ENCODE results near the gene COG6.

Gene COG6

DNA sequence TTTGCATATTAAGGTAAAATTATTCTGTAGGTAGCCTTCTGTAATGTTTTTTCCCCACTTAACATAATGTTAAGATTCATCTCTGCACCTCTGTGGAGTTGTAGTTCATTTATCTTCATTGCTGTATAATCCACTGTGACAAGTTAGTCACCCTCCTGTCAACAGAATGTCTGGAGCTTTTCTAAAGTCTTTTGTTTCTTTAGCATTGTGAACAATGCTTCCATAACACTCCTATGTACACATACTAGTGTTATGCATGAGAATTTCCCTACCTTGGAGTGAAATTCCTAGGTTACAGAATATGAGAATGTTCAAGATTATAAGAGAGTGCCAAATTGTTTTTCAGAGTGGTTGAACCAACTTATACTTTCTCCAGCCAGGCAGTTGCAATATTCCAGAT lies 113.5 kb downstream of the COG6 start:
- Mint-ChIP-seq H3K27me3 (no peaks in the 10 kb centered on the region), H3K4me1 (peaks cover 10% of the 10 kb centered on the region), H3K36me3 (peaks cover 9% of the 10 kb centered on the region), H3K4me3 (no peak overlapping the region), H3K9me3 (no peaks in the 10 kb centered on the region), H3K27ac (no peak overlapping the region)
- ATAC-seq (ENCODE audit: low read depth) (no peak), DNase-seq (ENCODE audit: low spot score in 2 of 2) (no peak)

DNA sequence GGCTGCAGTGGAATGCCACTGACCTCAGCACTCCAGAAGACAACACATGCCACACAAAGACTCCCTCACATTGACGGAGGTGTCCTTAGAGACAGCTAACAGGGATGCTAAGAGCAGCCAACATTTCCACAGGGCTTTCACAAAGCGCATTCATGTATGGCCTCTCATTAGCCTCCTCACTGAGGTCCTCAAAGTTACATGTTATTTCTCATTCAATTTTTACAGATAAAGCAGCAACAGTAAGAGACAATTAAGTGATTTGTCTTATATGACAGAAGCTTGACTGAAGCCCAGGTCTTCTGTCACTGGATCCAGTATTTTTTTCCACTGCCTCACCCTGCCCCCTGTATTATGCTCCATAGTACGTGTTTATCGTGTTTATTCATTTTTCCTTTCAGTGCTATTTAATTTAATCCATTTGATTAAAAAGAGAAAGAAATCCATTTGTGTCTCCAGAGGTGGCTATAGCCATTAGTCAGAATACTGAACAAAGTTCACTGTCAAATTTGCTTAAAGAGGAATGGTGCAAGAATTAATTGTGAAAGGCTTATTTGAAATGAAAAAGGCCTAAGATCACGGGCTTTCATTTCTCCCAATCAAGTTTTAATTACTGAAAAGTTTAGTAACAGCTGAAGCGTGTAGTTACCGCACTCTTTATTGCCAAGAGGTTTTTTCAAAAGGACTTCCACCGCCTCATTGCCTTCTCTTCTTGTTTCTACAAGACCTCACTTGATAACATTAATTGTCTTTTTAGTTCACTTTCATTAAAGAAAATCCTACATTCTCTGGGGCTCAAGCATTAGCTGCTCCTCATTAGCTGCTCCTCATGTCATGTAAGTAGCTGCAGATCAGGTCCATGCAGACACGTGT lies 115.0 kb downstream of the COG6 start:
- H3K36me3 Mint-ChIP-seq = peaks cover 9% of the 10 kb centered on the region
- H3K4me3 Mint-ChIP-seq = no peak overlapping the region
- no peak for DNase-seq (ENCODE audit: low spot score in 2 of 2)
- ATAC-seq (ENCODE audit: low read depth) = no peak
- peaks cover 10% of the 10 kb centered on the region for H3K4me1 Mint-ChIP-seq
- no peak overlapping the region for H3K27ac Mint-ChIP-seq
- no peaks in the 10 kb centered on the region for H3K9me3 Mint-ChIP-seq
- no peaks in the 10 kb centered on the region for H3K27me3 Mint-ChIP-seq

DNA sequence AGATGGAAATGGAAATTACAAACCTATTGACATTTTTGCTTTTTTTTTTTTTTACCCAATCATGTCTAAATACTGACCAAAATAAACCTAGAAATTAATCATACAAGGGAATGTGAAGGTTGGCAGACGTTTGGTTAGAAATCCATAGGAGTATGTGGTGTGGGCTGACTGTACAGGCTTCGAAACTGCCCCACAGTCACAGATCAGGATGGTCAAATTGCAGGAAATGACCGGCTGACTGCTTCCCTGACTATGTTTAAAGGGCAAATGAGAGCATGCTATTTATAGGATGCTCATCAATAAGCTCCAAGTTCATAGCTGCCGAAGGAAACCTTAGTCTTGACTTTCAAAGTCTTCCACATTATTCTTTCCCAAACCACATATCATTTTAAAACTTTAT lies 118.4 kb downstream of the COG6 start:
- no peak overlapping the region for H3K27ac Mint-ChIP-seq
- DNase-seq (ENCODE audit: low spot score in 2 of 2) (no peak), ATAC-seq (ENCODE audit: low read depth) (no peak)
- H3K4me1 Mint-ChIP-seq = no peaks in the 10 kb centered on the region
- peaks cover 7% of the 10 kb centered on the region for H3K36me3 Mint-ChIP-seq
- H3K4me3 Mint-ChIP-seq = no peak overlapping the region
- H3K9me3 Mint-ChIP-seq = no peaks in the 10 kb centered on the region
- no peaks in the 10 kb centered on the region for H3K27me3 Mint-ChIP-seq

DNA sequence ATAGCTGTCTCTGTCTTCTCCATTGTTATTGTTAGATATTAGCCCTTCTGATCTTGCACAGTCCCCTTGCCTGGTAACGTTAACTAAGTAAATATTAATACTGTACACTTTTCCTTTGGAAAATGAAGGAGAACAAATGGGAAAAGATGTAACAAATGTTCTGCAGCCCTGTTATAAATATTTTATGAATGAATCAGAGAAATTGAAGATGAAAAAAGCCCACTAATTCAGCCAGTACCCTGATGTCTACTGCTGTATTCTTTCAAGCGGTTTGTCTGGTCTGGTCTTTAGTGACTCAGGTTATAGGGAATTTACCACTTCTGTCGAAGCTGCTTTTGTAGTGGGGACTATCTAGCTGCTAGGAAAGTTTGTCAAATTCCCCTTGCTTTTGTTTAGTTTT lies 121.0 kb downstream of the COG6 start:
- no peak for DNase-seq (ENCODE audit: low spot score in 2 of 2)
- no peak overlapping the region for H3K27ac Mint-ChIP-seq
- ATAC-seq (ENCODE audit: low read depth) = no peak
- no peaks in the 10 kb centered on the region for H3K4me1 Mint-ChIP-seq
- H3K4me3 Mint-ChIP-seq = no peak overlapping the region
- peaks cover 6% of the 10 kb centered on the region for H3K36me3 Mint-ChIP-seq
- H3K9me3 Mint-ChIP-seq = no peaks in the 10 kb centered on the region
- H3K27me3 Mint-ChIP-seq = no peaks in the 10 kb centered on the region

DNA sequence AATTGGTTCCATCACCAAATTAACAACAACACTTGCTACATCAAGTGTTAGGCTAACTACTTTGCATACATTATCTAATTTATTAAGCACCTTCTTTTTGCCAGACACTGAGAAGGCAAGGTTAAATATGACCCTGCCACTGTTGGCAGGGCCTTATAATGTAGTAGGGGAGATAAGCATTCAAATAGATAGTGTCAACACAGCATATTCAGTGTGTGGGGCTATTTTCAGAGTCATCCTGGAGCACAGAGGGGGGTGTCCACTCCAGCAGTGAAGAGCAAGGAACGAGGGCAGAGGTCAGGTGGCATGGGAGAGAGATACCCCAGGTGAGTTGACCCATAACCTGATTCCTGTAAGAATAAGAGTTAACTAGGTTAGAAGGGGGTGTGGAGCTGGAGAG lies 121.6 kb downstream of the COG6 start:
- DNase-seq (ENCODE audit: low spot score in 2 of 2) (no peak), ATAC-seq (ENCODE audit: low read depth) (no peak)
- Mint-ChIP-seq H3K27ac (no peak overlapping the region), H3K9me3 (no peaks in the 10 kb centered on the region), H3K4me1 (no peaks in the 10 kb centered on the region), H3K4me3 (no peak overlapping the region), H3K27me3 (no peaks in the 10 kb centered on the region), H3K36me3 (peaks cover 2% of the 10 kb centered on the region)

DNA sequence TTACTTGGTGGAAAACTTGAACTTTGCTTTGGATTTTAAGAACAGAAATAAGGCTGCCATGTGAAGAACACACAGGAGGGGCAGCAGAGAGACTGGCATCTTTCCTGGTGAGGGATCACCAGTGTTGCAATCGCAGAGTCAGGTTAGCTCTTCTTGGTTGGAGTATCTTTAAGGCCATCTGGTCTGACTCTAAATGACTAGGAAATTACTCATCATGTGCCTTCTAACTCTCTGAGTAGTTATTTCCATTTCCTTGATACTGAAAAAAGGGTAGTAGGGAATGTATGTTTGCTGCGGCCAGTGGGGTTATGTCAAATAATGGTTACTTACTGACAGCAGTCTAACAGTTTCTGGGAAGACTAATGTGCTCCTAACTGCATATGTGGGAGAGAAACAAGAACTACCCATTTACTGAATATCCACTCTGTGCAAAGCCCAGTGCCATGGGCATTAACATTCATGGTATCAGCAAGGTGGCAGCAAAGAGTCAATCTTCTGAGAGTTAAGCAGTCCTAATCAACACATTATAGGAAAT lies 122.1 kb downstream of the COG6 start:
- H3K4me1 Mint-ChIP-seq = no peaks in the 10 kb centered on the region
- no peak overlapping the region for H3K27ac Mint-ChIP-seq
- no peaks in the 10 kb centered on the region for H3K9me3 Mint-ChIP-seq
- H3K27me3 Mint-ChIP-seq = no peaks in the 10 kb centered on the region
- DNase-seq (ENCODE audit: low spot score in 2 of 2) (no peak), ATAC-seq (ENCODE audit: low read depth) (no peak)
- H3K4me3 Mint-ChIP-seq = no peak overlapping the region
- H3K36me3 Mint-ChIP-seq = no peaks in the 10 kb centered on the region

DNA sequence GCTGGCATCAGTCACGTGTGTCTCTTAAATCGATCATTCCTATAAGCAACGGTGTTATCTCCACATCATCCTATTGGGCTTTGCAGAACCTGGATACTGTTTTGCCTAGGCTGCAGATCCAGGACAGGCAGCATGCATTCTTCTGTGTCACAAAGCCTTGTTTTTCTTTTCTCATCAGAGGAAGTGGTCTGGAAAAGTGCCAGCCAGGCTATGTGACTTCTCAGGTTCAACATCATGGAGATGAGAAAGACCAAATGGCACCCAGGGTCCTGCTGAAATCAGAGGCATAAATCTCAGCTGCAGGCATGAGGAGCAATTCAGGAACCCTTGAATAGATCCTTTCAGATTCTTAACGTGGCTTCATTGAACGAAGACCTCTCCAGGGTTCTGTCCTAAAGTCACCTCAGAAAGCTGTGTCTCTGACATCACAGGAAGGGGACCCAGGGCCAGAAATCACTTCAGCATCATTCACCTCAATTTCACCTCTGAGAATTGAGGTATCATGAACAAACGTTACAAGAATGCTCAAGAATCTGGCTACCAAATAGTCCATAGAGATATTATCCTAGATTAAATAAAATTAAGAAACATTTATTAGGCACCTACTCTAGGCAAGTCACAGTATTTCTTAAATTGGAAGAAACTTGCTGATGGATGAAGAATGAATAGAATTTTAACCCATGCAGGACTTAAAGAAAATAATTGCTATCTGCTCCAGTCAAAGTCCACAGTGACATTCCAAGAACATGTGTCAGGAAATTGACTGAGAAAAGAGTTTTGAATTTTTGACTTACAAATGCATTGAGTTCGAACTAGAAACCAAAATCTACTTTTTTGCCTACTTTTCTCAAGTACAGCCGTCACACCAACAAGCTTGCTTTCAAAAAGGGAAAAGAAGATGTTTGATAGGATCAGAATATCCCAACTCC lies 124.1 kb downstream of the COG6 start:
- H3K4me1 Mint-ChIP-seq = no peaks in the 10 kb centered on the region
- DNase-seq (ENCODE audit: low spot score in 2 of 2) (no peak), ATAC-seq (ENCODE audit: low read depth) (no peak)
- no peaks in the 10 kb centered on the region for H3K9me3 Mint-ChIP-seq
- H3K36me3 Mint-ChIP-seq = no peaks in the 10 kb centered on the region
- H3K4me3 Mint-ChIP-seq = no peak overlapping the region
- H3K27ac Mint-ChIP-seq = no peak overlapping the region
- no peaks in the 10 kb centered on the region for H3K27me3 Mint-ChIP-seq

DNA sequence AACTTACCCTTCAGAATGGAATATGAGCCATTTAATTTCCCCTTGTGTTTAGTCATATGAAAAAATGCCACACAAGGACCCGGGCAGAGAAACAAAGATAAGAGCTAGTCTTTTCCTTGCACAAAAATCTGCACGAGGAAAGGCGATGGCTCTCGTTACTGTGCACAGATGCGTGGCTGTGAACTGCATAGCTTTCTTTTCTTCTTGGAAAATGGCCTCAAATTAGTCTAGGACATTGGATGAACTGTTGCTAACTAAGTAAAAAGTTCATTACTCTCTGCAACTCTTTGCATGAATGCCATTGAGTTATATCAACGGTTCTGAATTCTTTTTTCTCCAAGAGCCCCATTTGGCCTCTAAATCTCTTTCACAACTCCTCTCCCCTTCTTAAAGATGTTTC lies 125.2 kb downstream of the COG6 start:
- Mint-ChIP-seq H3K4me3 (no peak overlapping the region), H3K27me3 (no peaks in the 10 kb centered on the region), H3K4me1 (no peaks in the 10 kb centered on the region), H3K9me3 (no peaks in the 10 kb centered on the region), H3K27ac (no peak overlapping the region), H3K36me3 (no peaks in the 10 kb centered on the region)
- ATAC-seq (ENCODE audit: low read depth) (no peak), DNase-seq (ENCODE audit: low spot score in 2 of 2) (no peak)

DNA sequence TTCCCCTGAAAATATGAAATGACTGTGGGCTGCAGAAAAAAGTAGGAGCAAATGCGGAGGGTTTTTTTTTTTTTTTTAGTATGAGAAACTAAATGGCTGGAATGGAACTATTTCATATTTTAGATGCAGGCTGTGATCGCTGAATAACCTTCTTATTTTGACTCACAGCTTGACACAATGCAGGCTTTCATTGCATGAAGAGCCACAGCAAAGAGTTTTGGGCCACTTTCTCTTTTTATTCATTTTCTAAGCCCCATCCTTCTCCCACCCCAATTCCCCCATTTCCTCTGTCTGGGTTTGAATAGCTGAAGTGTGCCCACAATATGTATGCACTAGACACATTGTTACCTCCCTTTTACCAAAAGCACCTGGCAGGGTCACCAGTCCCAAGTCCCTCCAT lies 125.9 kb downstream of the COG6 start:
- H3K4me1 Mint-ChIP-seq = no peaks in the 10 kb centered on the region
- H3K27ac Mint-ChIP-seq = no peak overlapping the region
- no peaks in the 10 kb centered on the region for H3K36me3 Mint-ChIP-seq
- DNase-seq (ENCODE audit: low spot score in 2 of 2) (no peak), ATAC-seq (ENCODE audit: low read depth) (no peak)
- H3K9me3 Mint-ChIP-seq = no peaks in the 10 kb centered on the region
- no peak overlapping the region for H3K4me3 Mint-ChIP-seq
- H3K27me3 Mint-ChIP-seq = no peaks in the 10 kb centered on the region

DNA sequence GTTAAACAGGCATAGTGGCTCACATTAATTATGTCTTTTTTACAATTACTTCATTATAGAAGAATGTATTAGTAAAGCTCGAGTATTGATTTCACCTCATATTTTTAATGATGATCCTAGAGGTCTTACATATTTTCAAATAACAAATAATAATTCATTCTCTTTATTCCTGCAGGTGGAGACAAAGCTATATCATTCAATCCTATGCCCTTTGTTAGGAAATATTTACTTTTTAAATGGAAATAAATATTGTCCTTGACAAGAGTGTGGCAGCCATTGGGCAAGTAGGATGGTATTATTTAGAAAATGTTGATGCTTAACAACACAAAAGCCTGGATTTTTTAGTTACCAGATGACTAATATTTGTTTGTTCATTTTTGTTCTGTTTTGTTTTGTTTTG lies 127.6 kb downstream of the COG6 start:
- H3K27ac Mint-ChIP-seq = no peak overlapping the region
- no peaks in the 10 kb centered on the region for H3K4me1 Mint-ChIP-seq
- H3K9me3 Mint-ChIP-seq = no peaks in the 10 kb centered on the region
- no peaks in the 10 kb centered on the region for H3K36me3 Mint-ChIP-seq
- no peaks in the 10 kb centered on the region for H3K27me3 Mint-ChIP-seq
- ATAC-seq (ENCODE audit: low read depth) = no peak
- no peak for DNase-seq (ENCODE audit: low spot score in 2 of 2)
- no peak overlapping the region for H3K4me3 Mint-ChIP-seq

DNA sequence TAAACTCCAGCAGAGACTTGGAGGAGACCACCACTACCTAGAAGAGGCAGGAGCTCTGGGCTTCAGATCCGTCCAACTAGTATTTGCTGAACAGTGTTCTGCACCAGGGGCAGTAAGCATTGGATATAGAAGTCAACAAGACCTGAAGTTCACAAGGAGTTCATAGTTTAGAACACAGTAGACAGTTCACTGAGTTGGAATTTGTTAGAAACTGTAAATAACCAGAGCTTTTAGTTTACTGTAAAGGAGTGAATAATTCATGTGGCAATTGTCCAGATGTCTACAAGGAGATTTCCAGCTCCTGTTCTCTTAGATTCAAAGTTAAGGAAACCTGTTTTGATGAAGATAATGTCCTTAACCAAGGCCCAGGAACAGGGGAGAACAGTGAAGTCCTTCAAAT lies 128.9 kb downstream of the COG6 start:
- H3K9me3 Mint-ChIP-seq = peaks cover 3% of the 10 kb centered on the region
- no peak overlapping the region for H3K4me3 Mint-ChIP-seq
- no peaks in the 10 kb centered on the region for H3K4me1 Mint-ChIP-seq
- DNase-seq (ENCODE audit: low spot score in 2 of 2) (no peak), ATAC-seq (ENCODE audit: low read depth) (no peak)
- no peak overlapping the region for H3K27ac Mint-ChIP-seq
- peaks cover under 1% of the 10 kb centered on the region for H3K36me3 Mint-ChIP-seq
- H3K27me3 Mint-ChIP-seq = no peaks in the 10 kb centered on the region

DNA sequence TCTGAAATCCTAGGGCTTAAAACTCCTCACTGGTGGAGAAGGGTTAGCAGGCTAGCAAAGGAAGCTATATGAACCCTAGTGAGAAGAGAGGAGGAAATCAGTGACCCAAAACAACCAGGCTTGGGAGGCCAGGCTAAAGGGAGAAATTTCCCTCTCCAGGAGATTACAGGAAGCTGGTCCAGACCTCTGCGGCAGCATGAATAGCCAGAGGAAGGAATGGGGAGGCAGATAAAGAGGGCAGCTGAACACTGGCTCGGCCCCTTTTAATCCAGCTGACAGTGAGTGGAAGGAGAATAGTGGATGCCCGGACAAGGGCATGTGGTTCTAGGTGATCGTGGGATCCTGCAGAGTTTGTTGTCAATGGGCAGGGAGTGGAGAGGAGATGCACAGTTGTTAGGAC lies 130.6 kb downstream of the COG6 start:
- Mint-ChIP-seq H3K36me3 (peaks cover 3% of the 10 kb centered on the region), H3K27me3 (no peaks in the 10 kb centered on the region), H3K9me3 (peaks cover 6% of the 10 kb centered on the region), H3K27ac (no peak overlapping the region), H3K4me1 (no peaks in the 10 kb centered on the region), H3K4me3 (no peak overlapping the region)
- DNase-seq (ENCODE audit: low spot score in 2 of 2) = no peak
- no peak for ATAC-seq (ENCODE audit: low read depth)

DNA sequence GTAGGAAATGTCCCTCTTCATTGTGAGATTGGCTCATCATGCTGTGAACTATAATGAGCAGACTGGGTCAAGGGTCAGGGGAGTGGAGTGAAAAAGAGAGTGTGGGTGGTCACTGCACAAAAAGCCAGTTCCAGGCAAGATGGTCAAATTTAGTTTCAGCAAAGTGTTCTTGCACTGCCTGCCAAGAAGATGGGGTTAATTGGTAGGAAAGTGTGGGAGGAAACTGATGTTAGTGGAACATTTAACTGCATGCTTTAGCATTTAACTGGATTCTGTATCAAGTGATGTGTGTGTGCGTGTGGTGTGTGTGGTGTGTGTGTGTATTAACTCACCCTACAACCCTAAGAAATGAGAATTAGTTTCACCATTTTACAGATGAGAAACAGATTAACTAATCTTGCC lies 131.6 kb downstream of the COG6 start:
- Mint-ChIP-seq H3K36me3 (peaks cover 3% of the 10 kb centered on the region), H3K27ac (no peak overlapping the region), H3K4me1 (no peaks in the 10 kb centered on the region), H3K9me3 (peaks cover 7% of the 10 kb centered on the region), H3K4me3 (no peak overlapping the region), H3K27me3 (no peaks in the 10 kb centered on the region)
- ATAC-seq (ENCODE audit: low read depth) = no peak
- no peak for DNase-seq (ENCODE audit: low spot score in 2 of 2)

DNA sequence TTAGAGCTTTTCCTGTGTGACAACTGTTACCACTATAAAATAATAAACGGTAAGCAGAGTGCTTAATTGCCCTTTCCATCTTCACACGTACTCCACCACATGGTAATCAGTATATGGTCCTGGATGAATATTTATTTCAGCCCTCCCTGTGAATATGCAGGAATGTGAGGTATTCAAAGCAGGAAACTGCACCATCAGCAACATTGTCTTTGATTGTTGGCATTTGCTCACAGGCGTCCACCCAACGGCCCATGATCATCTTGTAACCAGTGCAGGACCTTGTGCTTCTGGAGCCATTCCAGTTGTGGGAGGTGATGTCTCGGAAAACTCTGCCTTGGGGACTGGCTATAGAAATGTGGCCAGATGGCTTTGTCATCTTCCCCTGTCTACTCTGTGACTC lies 132.6 kb downstream of the COG6 start:
- DNase-seq (ENCODE audit: low spot score in 2 of 2) = no peak
- H3K4me1 Mint-ChIP-seq = no peaks in the 10 kb centered on the region
- no peaks in the 10 kb centered on the region for H3K27me3 Mint-ChIP-seq

More for the DNA sequence above, 132.6 kb downstream of the COG6 start:
- Mint-ChIP-seq H3K9me3 (peaks cover 10% of the 10 kb centered on the region), H3K4me3 (no peak overlapping the region), H3K36me3 (peaks cover 3% of the 10 kb centered on the region), H3K27ac (no peak overlapping the region)
- ATAC-seq (ENCODE audit: low read depth) = no peak
